HepG2 (cell line): ENCODE measurements around the gene OVOL3. TPM values are rescaled to one million over a fixed set of nuclear protein-coding genes. Genes with fewer than 3 reads are reported as not detected.

Experiments
- CENPT ChIP-seq: sonication (generic); formaldehyde crosslinking; IDR thresholded peaks from 2 replicates; pipeline ENCODE4 v1.8.0; 2022; ENCODE audit warnings: low read depth, mild to moderate bottlenecking, moderate library complexity, missing genetic modification reagents
- CHD2 ChIP-seq: IDR thresholded peaks from 2 replicates; pipeline ENCODE4 v1.6.1; 2011; ENCODE audit warnings: low read depth, low read length, improper control_type of control experiment
- DMAP1 ChIP-seq: IDR thresholded peaks from 2 replicates; pipeline ENCODE4 v1.6.1; 2016
- ELF3 ChIP-seq: IDR thresholded peaks from 2 replicates; pipeline ENCODE4 v1.6.1; 2016; ENCODE audit warnings: missing genetic modification reagents, missing compliant biosample characterization
- FUBP1 ChIP-seq: sonication (generic); formaldehyde crosslinking; IDR thresholded peaks from 2 replicates; pipeline ENCODE4 v1.5.1; 2020; ENCODE audit warnings: missing genetic modification reagents, mild to moderate bottlenecking, borderline replicate concordance
- GRHL1 ChIP-seq: sonication (generic); formaldehyde crosslinking; conservative IDR thresholded peaks from 2 replicates; pipeline ENCODE4 v1.8.0; 2022; ENCODE audit warnings: missing genetic modification reagents
- GTF2F1 ChIP-seq: fragments of 150-350 bp; IDR thresholded peaks from 2 replicates; pipeline ENCODE4 v1.6.1; 2014; ENCODE audit warnings: low read length
- HMG20B ChIP-seq: conservative IDR thresholded peaks from 2 replicates; pipeline ENCODE4 v1.6.1; 2016; ENCODE audit warnings: missing genetic modification reagents, missing compliant biosample characterization
- IKZF1 ChIP-seq: fragments of 450-650 bp; IDR thresholded peaks from 2 replicates; pipeline ENCODE4 v1.7.1; 2016
- MXD4 ChIP-seq: IDR thresholded peaks from 2 replicates; pipeline ENCODE4 v1.6.1; 2016; ENCODE audit warnings: mild to moderate bottlenecking, missing biosample characterization, missing genetic modification reagents
- RBM39 ChIP-seq: fragments of 200-400 bp; formaldehyde crosslinking; IDR thresholded peaks from one replicate; pipeline ENCODE4 v1.6.1; 2018; ENCODE audit warnings: antibody characterized with exemption, mild to moderate bottlenecking, low read depth, low read length; ENCODE audit not compliant: poor library complexity, severe bottlenecking
- SIN3B ChIP-seq: fragments of 150-350 bp; IDR thresholded peaks from 2 replicates; pipeline ENCODE4 v1.6.1; 2014; ENCODE audit warnings: low read length
- TEAD3 ChIP-seq: optimal IDR thresholded peaks from 2 replicates; pipeline ENCODE3; 2016; ENCODE audit warnings: borderline replicate concordance
- U2AF1 ChIP-seq: fragments of 200-400 bp; formaldehyde crosslinking; optimal IDR thresholded peaks from 2 replicates; pipeline ENCODE3; 2017; ENCODE audit warnings: mild to moderate bottlenecking, low read depth, low read length
- ZNF224 ChIP-seq: sonication (generic); formaldehyde crosslinking; IDR thresholded peaks from 2 replicates; pipeline ENCODE4 v1.5.0; 2020; ENCODE audit warnings: mild to moderate bottlenecking, missing genetic modification reagents
- ZNF292 ChIP-seq: sonication (generic); formaldehyde crosslinking; IDR thresholded peaks from 2 replicates; pipeline ENCODE4 v1.8.1; 2022; ENCODE audit warnings: mild to moderate bottlenecking, low read depth, missing genetic modification reagents, borderline replicate concordance
- ZNF7 ChIP-seq: IDR thresholded peaks from 2 replicates; pipeline ENCODE4 v1.6.1; 2016; ENCODE audit warnings: missing biosample characterization, missing genetic modification reagents
- ZNF773 ChIP-seq: sonication (generic); formaldehyde crosslinking; IDR thresholded peaks from 2 replicates; pipeline ENCODE4 v1.4.0; 2020; ENCODE audit warnings: missing genetic modification reagents, borderline replicate concordance
- polyA plus RNA-seq, 8 experiments: library from polyadenylated mRNA; depleted of rRNA in 3 of 8; stranded (reverse) in 7 of 8; unstranded in 1 of 8; fragments of >200 nt; fragmentation: Illumina TruSeq in 4 of 8; extraction: Trizol in 4 of 8; gene quantifications; 2 replicates each; pipeline versions ENCODE4 v1.2.1 to v1.2.3, GENCODE V29; 2011 to 2016; ENCODE audit warnings: low read depth in 4 of 8, missing spikeins in 1 of 8, mixed read lengths in 1 of 8; ENCODE audit not compliant: insufficient read depth in 1 of 8
- total RNA-seq, 5 experiments: library from RNA; depleted of rRNA; stranded (reverse); fragments of >200 nt; fragmentation: Illumina TruSeq; extraction: Trizol; gene quantifications; 2 replicates each; pipeline ENCODE4 v1.2.3, GENCODE V29; 2016; ENCODE audit warnings: low read depth in 1 of 5
- TF ChIP-seq, protein P1 (sequence below): IDR thresholded peaks from 2 replicates; pipeline ENCODE4 v1.6.1; 2016
- TF ChIP-seq, protein P2 (sequence below): sonication (generic); formaldehyde crosslinking; IDR thresholded peaks from 2 replicates; pipeline ENCODE4 v1.4.0; 2020; ENCODE audit warnings: missing genetic modification reagents, borderline replicate concordance
- TF ChIP-seq, protein P3 (sequence below): sonication (generic); formaldehyde crosslinking; IDR thresholded peaks from 2 replicates; pipeline ENCODE4 v1.8.0; 2023; ENCODE audit warnings: mild to moderate bottlenecking, missing genetic modification reagents
- TF ChIP-seq, protein P4 (sequence below): IDR thresholded peaks from 2 replicates; pipeline ENCODE4 v1.6.1; 2016; ENCODE audit warnings: low read depth, borderline replicate concordance

Gene OVOL3
- total and polyA plus RNA-seq, 2 of the 13 experiments (the other 11 are each of a cell fraction or from before 2014, with no cell fraction given), result not detected

DNA sequence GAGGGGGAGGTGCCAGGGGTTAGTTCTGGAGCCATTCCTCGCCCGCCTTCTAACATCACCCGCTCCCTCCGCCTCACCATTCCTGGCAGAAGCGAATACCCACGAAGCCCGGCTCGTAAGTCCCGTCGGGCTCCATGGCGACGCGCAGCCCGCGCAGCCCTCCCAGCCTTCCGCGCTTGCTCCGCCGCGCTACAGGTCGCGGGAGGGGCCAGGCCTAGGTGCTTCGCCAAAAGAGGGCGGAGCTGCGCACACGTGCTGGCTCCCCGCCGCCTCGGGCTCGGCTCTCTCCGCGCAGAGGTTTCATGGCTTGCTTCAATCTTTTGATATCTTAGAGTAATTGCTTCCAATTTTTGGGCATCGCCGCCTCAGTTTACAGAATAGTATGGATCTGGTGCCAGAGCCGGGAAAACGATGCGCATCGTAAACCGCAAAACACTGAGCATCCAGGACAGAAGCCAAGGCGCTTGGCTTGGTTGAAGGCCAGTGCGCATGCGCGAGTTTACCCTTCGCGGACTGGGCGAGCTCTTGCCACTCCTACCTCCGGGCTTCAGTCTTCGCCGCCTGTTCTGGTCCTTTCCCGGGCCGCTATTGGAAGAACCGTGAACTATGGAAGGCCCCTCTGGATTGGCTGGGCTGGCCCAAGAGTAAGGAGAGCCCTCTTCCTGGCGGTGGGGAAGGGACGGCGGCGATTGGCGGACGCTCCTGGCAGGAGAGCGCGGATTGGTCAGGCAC, 3.9 kb downstream of the OVOL3 start, which contains the start of gene POLR2I (continued):
- peak; percentile 97 for TF ChIP-seq MXD4 (CRISPR knock-in tag)
- TF ChIP-seq ELF3, result peak; percentile 64; the same call in 1 of the 2 replicates
- TF ChIP-seq U2AF1, result no peak
- peak; percentile 98 for TF ChIP-seq DMAP1 (CRISPR knock-in tag)
- TF ChIP-seq, protein P1, sequence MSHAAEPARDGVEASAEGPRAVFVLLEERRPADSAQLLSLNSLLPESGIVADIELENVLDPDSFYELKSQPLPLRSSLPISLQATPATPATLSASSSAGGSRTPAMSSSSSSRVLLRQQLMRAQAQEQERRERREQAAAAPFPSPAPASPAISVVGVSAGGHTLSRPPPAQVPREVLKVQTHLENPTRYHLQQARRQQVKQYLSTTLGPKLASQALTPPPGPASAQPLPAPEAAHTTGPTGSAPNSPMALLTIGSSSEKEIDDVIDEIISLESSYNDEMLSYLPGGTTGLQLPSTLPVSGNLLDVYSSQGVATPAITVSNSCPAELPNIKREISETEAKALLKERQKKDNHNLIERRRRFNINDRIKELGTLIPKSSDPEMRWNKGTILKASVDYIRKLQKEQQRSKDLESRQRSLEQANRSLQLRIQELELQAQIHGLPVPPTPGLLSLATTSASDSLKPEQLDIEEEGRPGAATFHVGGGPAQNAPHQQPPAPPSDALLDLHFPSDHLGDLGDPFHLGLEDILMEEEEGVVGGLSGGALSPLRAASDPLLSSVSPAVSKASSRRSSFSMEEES (CRISPR knock-in tag), result peak; percentile 72
- TF ChIP-seq ZNF7 (CRISPR knock-in tag), result peak; percentile 15; the same call in 1 of the 2 replicates
- no peak for TF ChIP-seq GTF2F1
- TF ChIP-seq ZNF292, result no peak
- TF ChIP-seq, protein P2, sequence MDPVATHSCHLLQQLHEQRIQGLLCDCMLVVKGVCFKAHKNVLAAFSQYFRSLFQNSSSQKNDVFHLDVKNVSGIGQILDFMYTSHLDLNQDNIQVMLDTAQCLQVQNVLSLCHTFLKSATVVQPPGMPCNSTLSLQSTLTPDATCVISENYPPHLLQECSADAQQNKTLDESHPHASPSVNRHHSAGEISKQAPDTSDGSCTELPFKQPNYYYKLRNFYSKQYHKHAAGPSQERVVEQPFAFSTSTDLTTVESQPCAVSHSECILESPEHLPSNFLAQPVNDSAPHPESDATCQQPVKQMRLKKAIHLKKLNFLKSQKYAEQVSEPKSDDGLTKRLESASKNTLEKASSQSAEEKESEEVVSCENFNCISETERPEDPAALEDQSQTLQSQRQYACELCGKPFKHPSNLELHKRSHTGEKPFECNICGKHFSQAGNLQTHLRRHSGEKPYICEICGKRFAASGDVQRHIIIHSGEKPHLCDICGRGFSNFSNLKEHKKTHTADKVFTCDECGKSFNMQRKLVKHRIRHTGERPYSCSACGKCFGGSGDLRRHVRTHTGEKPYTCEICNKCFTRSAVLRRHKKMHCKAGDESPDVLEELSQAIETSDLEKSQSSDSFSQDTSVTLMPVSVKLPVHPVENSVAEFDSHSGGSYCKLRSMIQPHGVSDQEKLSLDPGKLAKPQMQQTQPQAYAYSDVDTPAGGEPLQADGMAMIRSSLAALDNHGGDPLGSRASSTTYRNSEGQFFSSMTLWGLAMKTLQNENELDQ (CRISPR knock-in tag), result no peak
- TF ChIP-seq SIN3B, result no peak
- TF ChIP-seq ZNF773, result peak; percentile 88; the same call in 1 of the 2 replicates
- 0 out of 2 replicates have a peak, but pooled peaks have one; percentile 49 for TF ChIP-seq HMG20B (CRISPR knock-in tag)
- TF ChIP-seq FUBP1 (CRISPR knock-in tag), result no peak
- no peak for TF ChIP-seq GRHL1 (CRISPR knock-in tag)
- TF ChIP-seq, protein P3, sequence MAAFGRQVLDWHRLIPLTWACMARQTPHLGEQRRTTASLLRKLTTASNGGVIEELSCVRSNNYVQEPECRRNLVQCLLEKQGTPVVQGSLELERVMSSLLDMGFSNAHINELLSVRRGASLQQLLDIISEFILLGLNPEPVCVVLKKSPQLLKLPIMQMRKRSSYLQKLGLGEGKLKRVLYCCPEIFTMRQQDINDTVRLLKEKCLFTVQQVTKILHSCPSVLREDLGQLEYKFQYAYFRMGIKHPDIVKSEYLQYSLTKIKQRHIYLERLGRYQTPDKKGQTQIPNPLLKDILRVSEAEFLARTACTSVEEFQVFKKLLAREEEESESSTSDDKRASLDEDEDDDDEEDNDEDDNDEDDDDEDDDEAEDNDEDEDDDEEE (CRISPR knock-in tag), result peak; percentile 88
- TF ChIP-seq RBM39, result peak; percentile 91
- TF ChIP-seq, protein P4, sequence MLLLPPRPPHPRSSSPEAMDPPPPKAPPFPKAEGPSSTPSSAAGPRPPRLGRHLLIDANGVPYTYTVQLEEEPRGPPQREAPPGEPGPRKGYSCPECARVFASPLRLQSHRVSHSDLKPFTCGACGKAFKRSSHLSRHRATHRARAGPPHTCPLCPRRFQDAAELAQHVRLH, result peak; percentile 94
- no peak for TF ChIP-seq CENPT (CRISPR knock-in tag)
- no peak for TF ChIP-seq IKZF1
- TF ChIP-seq TEAD3 (CRISPR knock-in tag), result peak; percentile 47
- TF ChIP-seq CHD2, result no peak
- peak; percentile 85; the same call in 1 of the 2 replicates for TF ChIP-seq ZNF224 (CRISPR knock-in tag)
